Measurements from ENCODE around the gene SLC26A11.

DNA sequence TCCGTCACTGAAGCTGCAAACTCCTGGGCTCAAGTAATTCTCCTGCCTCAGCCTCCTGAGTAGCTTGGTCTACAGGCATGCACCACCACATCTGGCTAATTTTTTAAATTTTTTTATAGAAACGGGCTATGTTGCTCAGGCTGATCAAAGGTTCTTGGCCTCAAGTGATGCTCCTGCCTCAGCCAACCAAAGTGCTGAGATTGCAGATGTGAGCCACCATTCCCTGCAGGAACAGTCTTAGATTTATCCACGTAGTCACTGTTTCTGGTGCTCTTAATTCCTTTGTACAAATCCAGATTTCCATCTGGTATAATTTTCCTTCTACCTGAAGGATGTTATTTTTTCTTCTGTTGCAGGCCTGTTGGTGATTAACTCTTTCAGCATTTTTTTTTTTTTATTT lies 13.0 kb downstream of the SLC26A11 start:
- TF ChIP-seq GATA1 (IDR thresholded peaks at IDR 0.05; ENCODE audit: low read depth, low read length) = no peak
- no peak for TF ChIP-seq POLR2A (IDR thresholded peaks at IDR 0.05; ENCODE audit: low read length)

All from erythroblast (primary cell).